ENCODE data around the gene TEAD2.

TEAD2 gene

GRCh38 chr19:49362048-49362928, at the start of gene TEAD2:
TEAD2 (minus strand) TSS chr19:49362416; CDS start chr19:49360075, 2,341 bp downstream.
- no peak for DNase-seq

- no peak for DNase-seq
Observed at GRCh38 chr19:49411681-49412326, 49.6 kb upstream of the TEAD2 start.

GRCh38 chr19:49409441-49410029, 47.3 kb upstream of the TEAD2 start:
- peak; percentile 30 for DNase-seq

GRCh38 chr19:49408816-49409440, 46.7 kb upstream of the TEAD2 start:
- DNase-seq, result no peak

GRCh38 chr19:49407482-49408015, 45.3 kb upstream of the TEAD2 start:
- no peak for DNase-seq

DNA sequence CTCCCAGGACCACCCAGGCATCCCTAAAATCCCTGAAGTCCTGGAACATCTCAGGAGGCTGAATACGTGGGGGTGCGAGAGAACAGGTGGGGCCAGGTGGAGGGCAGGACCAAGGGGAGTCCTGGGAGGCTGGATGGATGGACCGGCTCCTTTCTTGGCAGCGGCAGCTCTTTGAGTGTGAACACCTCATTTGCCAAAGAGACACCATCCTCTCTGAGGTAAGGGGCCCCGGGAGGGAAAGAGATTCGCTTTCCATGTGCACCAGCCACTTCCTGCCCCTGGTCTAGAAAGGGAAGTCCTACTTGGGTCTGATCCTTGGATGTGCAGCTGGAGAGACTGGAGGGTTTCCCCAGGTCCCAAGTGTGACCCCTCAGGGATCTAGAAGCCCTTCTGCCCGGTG, 44.9 kb upstream of the TEAD2 start:
- no peak for DNase-seq

GRCh38 chr19:49403404-49404187, 41.4 kb upstream of the TEAD2 start:
- DNase-seq, result peak; percentile 98

- no peak for DNase-seq
Observed at GRCh38 chr19:49400029-49400428, 37.8 kb upstream of the TEAD2 start.

GRCh38 chr19:49398931-49399330, 36.7 kb upstream of the TEAD2 start:
- DNase-seq, result no peak

GRCh38 chr19:49398001-49398615, 35.9 kb upstream of the TEAD2 start:
- DNase-seq, result no peak

DNA sequence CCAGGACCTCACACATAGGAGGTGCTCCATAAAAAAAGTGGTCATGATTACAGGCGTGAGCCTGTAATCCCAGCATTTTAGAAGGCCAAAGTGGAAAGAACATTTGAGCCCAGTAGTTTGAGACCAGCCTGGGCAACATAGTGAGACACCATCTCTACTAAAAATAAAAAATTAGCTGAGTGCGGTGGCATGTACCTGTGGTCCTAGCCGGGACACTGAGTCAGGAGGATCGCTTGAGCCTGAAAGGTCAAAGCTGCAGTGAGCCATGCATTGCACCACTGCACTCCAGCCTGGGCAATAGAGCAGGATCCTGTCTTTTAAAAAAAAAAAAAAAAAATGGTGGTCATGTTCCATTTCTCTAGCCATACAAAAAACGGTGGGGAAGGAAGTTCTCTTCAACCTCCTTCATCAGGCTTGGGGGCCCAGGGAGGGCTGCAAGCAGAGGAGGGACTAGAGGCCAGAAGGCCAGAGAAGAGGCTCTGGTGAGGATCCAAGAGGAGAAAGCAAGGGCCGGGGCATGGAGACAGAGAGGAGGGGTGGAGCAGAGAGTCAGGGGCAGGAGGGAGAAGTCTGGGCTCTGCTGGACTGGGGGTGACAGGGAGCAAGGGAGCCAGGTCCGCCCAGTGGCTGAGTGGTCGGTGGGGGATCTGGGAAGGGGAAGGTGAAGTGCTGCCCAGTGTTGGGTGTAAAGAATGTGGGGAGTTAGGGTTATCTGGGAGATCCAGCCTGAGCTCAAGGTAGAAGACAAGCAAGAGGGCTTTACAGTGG, 34.7 kb upstream of the TEAD2 start:
- no peak for DNase-seq

- no peak for DNase-seq
Observed at GRCh38 chr19:49395581-49396407, 33.6 kb upstream of the TEAD2 start.

DNA sequence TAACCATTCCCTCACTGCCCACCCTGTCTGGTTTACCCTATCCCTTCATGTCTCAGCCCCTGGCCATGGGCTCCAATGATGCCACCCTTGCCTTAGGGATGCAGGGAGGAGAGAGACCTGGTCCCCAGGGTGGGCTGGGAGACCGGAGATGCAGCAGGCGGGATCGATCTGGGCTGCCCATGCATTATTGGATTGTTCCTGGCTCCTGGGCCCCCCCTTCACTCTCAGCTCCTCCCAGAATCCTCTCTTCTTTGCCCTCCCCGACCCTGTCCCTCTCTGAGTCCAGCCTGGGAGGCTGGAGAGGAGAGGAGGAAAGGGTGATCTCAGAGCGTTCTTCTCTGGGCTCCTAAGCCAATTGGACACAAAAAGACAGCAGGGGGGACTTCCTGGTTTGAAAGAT, 31.7 kb upstream of the TEAD2 start:
- no peak for DNase-seq

- peak; percentile 72 for DNase-seq
Observed at GRCh38 chr19:49391581-49392399, 29.6 kb upstream of the TEAD2 start.

DNA sequence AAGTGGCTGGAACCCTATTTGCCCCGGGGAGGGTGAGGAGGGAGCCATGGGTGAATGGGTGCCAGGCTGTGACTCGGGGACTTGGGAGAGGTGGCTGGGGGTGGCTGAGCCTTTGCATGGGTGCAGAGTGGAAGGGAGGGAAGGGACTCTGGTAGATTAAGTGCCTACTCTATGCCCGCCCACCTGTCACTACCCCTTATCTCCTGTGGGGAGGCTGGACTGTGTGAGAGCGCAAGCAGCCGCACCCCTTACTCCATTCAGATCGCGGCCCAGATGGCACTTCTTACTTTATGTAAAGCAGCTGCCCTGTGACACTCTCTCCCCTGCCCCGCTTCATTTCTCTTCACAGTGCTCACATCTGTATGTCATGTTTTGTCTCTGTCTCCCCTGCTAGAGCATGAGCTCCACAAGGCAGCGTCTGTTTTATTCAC, 28.7 kb upstream of the TEAD2 start:
- no peak for DNase-seq

GRCh38 chr19:49390131-49390928, 28.1 kb upstream of the TEAD2 start:
- DNase-seq, result no peak

GRCh38 chr19:49389406-49389805, 27.2 kb upstream of the TEAD2 start:
- DNase-seq, result no peak

GRCh38 chr19:49387936-49388372, 25.7 kb upstream of the TEAD2 start, which contains the start of gene KASH5:
KASH5 (plus strand) TSS chr19:49388249; CDS start chr19:49390884, 2,635 bp downstream.
- peak; percentile 29 for DNase-seq

Measured in NCI-H510A treated with DMSO at 0.1 percent for 48 hours (cell line).